Stimulated activated naive CD4-positive, alpha-beta T cell treated with Interleukin-2 at 50 U/mL for 16 hours (primary cell): Measurements from ENCODE around the gene E2F1.

Experiments
- DNase-seq: peaks from one replicate; lab custom pipeline; 2025; lab: John Stamatoyannopoulos, UW

The E2F1 gene

DNA sequence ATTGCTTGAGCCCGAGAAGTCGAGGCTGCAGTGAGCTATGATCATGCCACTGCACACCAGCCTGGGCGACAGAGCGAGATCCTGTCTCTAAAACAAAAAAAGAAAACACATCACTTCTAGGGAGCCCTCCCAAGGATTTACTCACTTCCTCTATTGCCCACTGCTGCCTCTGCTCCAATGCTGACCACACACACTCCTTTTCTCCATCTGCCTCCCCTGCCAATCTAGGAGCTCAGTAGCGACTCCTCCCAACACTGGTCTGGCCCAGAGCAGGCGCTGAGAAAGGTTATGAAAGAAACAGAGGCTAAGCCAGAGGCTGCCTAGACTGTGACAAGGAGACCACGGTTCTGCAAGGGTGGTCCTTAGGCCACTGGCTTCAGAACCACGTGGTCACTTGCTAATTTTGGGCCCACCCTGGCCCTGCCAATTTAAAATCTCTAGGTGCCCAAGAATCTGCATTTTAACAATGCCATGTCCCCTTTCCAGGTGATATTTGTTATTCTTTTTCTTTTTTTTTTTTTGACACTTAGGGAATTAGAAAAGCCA is 1.3 kb upstream of the E2F1 start:
- no peak for DNase-seq

DNA sequence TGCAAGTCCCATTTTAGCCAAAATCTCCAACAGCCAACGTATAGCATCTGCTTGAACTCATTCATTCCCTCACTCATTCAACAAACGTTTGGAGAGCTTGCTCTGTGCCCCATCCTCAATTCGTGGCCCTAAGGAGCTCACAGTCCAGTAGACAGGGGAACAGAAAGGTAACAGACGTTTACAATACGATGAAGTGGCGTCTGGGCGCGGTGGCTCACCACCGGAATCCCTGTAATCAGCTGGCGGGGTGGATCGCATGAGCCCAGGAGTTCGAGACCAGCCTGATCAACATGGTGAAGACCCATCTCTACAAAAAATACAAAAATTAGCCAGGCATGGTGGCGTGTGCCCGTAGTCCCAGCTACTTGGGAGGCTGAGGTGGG is 790 bp upstream of the E2F1 start:
- DNase-seq, result no peak

DNA sequence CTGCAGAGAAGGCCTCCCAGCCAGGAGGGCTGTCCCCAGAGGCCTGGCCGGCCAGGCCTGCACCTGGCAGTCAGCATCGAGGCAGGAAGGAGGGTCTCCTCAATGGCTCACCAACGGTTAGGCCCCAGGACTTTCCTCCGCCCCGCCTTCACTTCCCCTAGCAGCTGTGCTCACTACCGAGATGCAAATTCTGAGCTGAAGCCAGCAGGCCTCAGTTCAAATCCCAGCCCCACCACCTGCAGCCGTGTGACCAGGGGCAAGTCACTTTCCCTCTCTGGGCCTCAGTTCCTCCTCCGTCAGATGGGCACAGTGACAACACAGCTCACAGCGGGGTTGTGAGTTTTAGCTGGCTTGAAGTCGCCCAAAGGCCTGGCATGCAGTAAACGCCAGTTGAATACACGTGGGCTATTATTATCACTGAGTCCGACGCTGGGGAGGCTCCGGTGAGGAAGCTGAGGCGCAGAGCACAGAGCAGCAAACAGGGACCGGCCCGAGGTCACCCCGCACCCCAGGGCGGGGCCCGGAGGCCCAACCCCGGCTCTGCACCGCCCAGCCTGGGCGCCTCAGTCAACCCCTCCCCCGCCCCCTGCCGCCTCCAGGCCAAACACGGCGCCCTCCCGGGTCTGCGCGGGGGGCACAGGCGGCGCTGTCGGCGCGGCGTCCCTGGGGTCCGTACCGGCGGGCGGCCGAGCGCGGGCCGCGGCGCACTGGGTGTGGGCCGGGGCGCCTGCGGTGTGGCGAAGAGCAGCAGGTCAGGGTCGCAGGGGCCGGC is 671 bp downstream of the E2F1 start:
- peak; percentile 37 for DNase-seq

DNA sequence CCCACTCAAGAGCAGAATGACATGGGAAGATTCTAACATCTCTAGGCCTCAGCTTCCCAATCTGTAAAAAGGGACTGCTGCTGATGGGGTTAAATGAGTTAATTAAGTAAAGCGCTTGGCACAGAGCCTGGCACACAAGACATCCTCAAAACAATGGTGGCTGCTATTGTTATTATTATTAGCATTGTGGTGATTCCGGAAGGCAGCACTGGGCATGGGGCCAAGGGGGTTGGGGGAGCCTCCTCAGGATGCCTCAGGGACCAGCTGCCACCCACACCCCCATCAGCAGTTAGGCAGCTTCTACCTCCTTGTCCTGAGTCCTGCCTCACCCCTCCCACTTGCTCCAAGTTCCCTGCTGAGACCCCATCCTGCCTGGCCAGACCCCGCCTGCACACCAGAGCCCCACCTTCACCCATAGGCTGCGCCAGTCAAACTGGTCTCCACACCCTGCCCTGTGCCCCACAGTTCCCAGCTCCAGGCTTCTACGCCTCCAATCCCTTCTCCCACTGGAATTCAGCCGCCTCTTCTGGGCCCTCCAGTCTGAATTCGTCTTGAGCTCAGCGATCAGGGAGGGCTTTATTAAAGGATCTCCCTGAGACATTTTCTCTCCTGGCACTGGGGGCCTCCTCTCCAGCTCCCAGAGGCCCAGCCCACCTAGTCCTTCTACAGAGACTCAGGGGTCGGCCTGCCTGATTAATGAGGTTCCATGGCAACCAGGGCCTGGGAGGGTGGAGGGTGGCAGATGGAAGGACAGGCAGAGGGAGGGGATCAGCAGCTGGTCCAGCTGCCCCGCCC is 1.5 kb downstream of the E2F1 start:
- no peak for DNase-seq

GRCh38 chr20:33681728-33682353 is 4.3 kb downstream of the E2F1 start:
- DNase-seq, result no peak

- DNase-seq, result no peak
Measured at GRCh38 chr20:33681288-33681687, 4.9 kb downstream of the E2F1 start.

DNA sequence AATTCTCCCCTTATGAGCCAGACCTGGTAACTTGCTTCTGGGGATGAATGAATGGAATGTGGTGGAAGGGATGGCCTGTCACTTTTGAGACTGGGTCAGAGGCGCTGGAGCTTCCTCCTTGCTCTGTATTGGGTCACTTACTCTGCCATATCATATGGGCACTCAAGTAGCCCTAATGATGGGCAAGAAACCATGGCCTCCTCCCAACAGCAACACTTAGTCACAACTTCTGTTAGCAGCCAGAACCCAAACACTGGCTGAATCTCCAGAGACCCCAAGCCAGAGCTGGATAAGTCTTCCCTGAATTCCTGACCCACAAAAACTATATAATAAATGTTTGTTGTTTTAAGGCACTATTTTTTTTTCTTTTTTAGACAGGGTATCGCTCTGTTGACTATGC is 5.5 kb downstream of the E2F1 start:
- DNase-seq, result no peak

DNA sequence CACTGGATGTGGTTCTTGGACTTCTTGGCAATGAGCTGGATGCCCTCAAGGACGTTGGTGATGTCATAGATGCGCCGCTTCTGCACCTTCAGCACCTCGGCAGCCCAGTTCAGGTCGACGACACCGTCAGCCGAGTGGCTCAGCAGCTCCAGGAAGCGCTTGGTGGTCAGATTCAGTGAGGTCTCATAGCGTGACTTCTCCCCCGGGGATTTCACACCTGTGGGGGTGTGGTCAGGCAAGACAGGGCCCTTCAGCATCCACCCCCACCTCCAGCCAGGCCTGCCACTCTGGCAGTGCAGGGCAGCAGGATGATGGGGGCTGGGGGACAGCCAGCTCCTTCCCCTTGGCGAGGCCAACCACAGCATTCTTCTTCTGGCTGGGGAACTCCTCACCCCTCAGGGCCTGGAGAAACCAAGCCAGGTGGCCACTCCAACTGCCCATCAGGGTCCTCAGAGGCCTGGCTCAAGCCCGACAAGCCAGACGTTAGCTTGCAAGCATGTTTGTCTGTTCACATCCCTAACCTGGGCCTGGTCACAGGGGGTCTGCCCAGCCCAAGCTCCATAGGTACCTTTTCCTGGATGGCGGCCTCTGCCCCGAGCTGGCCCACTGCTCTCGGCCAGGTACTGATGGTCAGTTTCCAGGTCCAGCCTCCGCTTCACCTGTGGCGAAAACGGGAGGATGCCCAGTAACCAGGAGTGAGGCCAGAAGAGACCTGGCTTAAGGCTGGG is 6.3 kb downstream of the E2F1 start:
- peak; percentile 28 for DNase-seq

DNA sequence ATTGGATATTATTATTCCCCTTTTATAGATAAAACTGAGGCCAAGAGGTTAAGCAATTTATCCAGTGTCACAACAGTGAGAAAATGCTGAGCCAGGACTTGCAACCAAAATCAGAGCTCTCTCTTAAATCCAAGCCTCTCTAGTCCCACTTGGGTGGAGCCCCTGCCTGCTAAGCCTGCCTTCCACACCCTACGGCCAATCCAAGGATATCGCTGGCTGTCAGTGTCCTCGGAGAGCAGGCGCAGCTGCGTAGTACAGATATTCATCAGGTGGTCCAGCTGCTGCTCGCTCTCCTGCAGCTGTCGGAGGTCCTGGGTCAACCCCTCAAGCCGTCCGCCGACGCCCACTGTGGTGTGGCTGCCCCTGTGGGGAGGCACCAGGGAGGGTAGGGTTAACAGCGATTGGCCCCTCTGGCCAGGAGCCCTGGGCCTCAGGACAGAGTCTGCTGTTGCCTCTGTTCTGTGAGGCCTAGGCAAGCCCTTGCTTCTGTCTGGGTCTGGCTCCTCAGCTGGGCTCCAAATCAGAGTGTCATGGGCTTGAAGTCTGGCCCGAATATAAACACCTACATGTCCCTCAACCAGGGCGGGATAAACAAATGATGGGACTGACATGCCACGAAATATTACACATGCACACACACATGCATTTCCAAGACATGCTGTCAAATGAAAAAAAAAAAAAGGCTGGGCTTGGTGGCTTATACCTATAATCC is 8.0 kb downstream of the E2F1 start:
- DNase-seq, result no peak

GRCh38 chr20:33676652-33677645 is 9.2 kb downstream of the E2F1 start:
- no peak for DNase-seq

- no peak for DNase-seq
Measured at GRCh38 chr20:33676121-33676520, 10.1 kb downstream of the E2F1 start.

- no peak for DNase-seq
Measured at GRCh38 chr20:33675136-33675959, 10.8 kb downstream of the E2F1 start.

GRCh38 chr20:33674294-33675135 is 11.7 kb downstream of the E2F1 start, which contains the start of gene NECAB3:
TSS of gene NECAB3 (minus strand) at chr20:33674428. CDS start at chr20:33674352, 76 bp downstream.
- peak; percentile 43 for DNase-seq

GRCh38 chr20:33673410-33674293 is 12.5 kb downstream of the E2F1 start:
- no peak for DNase-seq

DNA sequence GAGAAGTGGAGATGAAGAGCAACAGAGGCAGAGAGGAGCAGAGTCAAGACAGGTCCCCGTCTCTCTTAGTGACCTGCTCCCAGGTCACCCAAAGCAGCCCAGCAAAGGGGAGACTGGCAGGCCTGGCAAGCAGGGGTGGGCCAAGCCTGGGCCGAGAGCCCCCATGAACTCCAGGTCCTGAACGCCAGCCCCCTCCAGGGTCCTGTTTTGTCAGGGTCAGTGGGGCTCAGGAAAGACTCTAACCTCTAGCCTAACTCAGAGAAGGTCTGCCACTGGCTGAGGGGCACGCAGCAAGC is 13.1 kb downstream of the E2F1 start:
- no peak for DNase-seq

DNA sequence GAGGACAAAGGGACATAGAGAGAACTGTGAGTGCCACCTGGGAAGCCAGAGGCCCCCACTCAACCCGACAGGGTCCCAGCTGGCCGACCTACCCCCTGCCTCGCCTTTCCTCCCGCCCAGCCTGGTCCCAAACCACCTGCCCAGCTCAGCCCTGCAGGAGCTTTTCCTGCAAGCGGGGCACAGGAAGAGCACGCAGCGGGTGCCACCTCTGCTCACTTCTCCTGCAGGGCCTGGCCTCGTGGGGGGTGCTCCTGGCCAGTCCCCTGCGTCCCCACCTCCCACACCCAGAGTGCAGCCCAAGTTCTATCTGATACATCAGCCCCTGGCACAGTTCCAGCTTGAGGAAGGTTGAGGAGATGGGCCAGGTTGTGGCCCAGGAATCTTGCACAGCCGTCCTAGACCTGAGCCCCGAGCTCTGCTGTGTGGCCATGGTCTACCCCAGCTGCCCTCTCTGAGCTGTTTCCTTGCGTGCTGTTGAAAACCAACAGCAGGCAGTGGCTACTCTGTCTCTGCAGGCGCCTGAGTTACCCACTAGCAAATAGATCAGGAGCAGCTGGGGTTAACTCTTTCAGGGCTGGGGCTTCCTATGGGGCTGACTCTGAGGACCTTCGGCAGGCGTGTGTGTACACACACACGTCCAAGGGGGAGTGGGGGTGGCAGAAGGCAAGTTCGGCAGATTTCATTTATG is 13.6 kb downstream of the E2F1 start:
- DNase-seq, result no peak
